Inferior parietal cortex (tissue), 1 donor: ENCODE results near the gene CLHC1.
A peak's percentile ranks its signal among the peaks of the same experiment; 100 is the strongest.
"Not testable (repeated sequence)": the region's sequence is repeated elsewhere in the genome, so short reads cannot be mapped to it uniquely, and the experiment has no call there.

Experiments
- DNase-seq: peaks from one replicate; pipeline ENCODE4 v3.0.0-alpha.2; 2016; ENCODE audit errors: extremely low spot score

CLHC1 gene

GRCh38 chr2:55232863-55233657 lies 967 bp upstream of the CLHC1 start:
- no peak for DNase-seq

GRCh38 chr2:55231546-55232083 lies 478 bp downstream of the CLHC1 start:
- DNase-seq: peak; percentile 51

- DNase-seq: no peak
Measured at GRCh38 chr2:55230551-55230950, 1.5 kb downstream of the CLHC1 start.

- DNase-seq: no peak
Measured at GRCh38 chr2:55229221-55229620, 2.9 kb downstream of the CLHC1 start.

GRCh38 chr2:55228226-55228563 lies 3.9 kb downstream of the CLHC1 start:
- DNase-seq: no peak

DNA sequence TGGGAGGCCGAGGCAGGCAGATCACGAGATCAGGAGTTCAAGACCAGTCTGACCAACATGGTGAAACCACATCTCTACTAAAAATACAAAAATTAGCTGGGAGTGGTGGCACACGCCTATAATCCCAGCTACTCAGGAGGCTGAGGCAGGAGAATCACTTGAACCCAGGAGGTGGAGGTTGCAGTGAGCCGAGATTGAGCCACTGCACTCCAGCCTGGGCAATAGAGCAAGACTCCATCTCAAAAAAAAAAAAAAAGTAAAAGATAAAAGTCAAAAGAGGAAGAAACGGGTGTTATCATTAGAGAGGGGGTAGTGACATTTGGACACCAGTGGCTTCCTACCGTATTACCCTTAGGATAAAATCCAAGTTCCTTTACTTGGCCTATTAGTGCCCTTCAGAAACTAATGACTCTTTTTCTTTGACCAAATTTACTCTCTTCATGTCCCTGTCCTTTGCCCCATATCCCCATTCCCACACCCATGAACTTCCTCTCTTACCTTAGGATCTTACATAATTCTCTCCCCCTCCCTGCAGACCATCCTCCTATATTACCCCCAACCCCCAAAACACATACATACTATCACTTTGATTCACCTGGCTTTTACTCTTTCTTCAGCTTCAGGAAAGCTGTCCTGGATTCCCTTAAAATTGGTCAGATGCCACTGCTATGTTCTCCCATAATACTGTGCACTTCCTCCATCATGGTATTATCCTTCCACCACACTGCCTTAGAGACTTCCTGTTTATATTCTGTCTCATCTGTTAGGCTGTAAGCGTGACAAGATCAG lies 4.5 kb downstream of the CLHC1 start:
- DNase-seq: not testable (repeated sequence)

- DNase-seq: no peak
Measured at GRCh38 chr2:55225481-55226020, 6.5 kb downstream of the CLHC1 start.

DNA sequence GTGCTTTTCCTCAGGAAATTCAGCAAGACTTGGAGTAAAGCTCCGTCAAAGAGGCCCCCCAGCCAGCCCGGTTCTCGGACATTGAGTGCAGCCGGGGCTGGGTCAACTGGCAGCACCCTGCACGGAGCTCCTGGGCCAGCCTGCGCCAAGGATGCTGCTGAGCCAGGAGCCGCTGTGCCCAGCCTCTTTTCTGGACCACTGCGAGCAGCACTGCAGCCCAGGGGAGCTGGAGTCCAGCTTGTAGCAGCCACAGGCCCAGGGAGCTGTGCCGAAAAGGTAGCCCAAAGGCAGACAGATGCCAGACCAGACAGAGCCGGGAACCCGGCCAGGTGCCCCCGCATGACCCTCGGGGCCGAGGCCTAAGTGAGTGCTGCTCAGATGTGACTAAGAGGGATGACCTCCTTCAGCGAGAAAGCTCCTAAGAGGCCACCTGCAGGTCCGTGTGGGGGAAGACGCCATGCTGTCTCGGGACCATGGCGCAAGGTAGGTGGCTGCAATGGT lies 7.3 kb downstream of the CLHC1 start:
- DNase-seq: no peak

DNA sequence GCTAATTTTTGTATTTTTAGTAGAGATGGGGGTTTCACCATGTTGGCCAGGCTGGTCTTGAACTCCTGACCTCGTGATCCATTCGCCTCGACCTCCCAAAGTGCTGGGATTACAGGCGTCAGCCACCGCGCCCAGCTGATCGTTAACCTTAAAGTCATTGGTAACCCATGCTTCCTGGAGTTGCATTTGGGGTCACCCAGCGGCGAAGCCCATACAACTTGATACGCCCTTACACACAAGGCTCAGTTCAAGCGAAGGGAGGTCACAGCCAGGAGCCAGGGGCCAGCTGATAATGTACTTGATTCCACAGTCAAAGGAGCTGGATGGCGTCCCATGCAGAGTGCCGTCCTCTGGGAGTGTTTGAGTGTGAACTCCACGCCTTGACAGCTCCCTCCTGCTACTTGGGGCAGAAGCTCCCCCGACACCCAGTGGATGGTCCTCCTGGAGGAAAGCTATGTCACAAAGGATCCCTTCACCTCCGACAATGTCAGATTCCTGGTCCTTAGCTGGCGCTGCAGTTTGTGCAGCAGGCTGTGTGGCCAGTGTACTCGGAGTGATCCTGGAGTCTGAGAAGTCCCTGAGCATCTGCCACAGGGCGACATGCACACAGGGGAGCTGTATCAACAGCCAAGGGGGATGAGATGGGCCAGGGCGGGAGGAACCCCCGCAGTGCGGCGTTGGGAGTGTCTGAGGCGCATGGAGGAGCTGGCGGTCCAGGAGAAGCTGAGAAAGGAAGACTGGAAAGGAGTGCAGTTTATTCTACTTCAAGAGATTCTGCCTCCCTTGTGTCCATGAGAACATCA lies 7.9 kb downstream of the CLHC1 start:
- DNase-seq: no peak

DNA sequence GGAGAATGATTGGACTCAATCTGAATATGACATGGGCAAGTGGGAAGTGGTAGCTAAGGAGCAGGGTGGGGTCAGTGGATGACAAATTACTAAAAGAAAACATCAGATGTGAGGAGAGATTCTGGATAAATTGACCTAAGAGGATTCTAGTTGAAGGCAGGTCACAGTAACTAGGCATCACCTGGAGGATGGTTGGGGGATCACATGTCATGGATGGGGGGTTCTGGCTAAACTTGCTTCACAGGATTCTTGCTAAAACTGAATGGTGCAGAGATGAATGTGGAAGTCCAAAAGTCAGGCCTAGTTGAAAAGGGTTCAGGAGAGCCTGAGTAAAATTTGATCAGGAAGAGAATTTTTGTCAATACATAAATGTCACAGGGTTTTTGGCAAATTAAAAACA lies 18.3 kb downstream of the CLHC1 start:
- DNase-seq: no peak

GRCh38 chr2:55204950-55205349 lies 27.1 kb downstream of the CLHC1 start:
- no peak for DNase-seq

DNA sequence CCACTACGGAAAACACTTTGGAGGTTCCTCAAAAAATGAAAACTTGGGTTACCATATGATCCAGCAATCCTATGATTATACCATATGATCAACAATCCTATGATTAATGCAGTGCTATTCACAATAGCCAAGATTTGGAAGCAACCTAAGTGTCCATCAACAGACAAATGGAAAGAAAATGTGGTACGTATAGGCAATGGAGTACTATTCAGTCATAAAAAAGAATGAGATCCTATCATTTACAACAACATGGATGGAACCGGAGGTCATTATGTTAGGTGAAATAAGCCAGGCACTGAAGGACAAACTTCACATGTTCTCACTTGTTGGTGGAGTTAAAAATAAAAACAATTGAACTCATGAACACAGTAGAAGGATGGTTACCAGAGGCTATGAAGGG lies 27.6 kb downstream of the CLHC1 start:
- no peak for DNase-seq

DNA sequence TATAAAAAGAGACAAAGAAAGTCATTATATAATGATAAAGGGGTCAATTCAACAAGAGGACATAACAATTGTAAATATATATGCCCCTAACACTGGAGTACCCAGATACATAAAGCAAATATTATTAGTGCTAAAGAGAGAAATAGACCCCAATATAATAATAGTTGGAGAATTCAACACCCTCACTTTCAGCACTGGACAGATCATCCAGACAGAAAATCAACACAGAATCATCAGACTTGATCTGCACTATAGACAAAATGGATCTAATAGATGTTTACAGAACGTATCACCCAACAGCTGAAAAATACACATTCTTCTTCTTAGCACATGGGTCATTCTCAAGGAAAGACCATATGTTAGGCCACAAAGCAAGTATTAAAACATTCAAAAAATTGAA lies 31.7 kb downstream of the CLHC1 start:
- DNase-seq: no peak

DNA sequence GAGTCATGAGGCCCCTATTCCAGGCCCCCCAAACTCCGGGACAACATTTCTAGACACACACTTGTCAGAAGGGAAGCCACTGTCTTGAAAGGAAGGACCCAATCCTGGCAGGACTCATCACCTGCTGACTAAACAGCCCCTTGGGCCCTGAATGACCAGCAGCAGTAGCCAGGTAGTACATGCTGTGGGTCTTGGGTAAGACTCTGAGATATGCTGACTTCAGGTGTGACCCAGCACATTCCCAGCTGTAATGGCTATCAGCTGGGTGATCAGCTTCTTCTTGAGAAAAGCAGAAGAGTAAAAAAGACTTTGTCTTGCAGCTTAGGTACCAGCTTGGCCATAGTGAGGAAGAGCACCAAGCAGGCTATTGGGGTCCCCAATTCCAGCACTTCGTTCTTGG lies 35.6 kb downstream of the CLHC1 start:
- DNase-seq: no peak

DNA sequence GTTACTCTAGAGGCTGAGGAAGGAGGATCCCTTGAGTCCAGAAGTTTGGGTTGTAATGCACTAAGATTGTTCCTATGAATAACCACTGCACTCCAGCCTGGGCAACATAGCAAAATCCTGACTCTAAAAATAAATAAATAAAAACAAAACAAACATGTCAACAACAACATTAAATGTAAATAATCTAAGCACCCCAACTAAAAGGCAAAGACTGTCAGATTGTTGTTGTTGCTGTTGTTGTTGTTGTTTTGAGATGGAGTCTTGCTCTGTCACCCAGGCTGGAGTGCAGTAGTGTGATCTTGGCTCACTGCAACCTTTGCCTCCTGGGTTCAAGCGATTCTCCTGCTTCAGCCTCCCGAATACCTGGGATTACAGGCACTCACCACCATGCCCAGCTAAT lies 40.2 kb downstream of the CLHC1 start:
- not testable (repeated sequence) for DNase-seq

GRCh38 chr2:55186837-55187236 lies 45.3 kb downstream of the CLHC1 start:
- DNase-seq: not testable (repeated sequence)

DNA sequence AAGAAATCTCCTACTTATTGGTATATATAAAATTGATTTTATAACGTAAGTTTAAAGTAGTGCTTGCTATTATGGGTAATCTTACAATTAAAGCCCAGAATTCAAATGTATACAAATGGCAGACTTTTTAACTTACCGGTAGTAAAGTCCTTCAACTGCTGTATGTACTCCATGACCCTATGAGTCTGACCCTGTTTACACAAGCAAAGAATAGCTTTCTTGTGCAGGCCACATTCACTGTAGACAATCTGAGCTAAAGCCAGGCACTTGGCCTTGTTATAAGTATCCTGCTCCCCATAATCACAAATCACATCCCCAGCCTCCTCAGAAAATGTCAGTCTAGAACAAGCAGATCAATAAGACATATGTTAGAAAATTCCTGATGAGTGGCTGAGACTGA lies 51.7 kb downstream of the CLHC1 start:
- no peak for DNase-seq

DNA sequence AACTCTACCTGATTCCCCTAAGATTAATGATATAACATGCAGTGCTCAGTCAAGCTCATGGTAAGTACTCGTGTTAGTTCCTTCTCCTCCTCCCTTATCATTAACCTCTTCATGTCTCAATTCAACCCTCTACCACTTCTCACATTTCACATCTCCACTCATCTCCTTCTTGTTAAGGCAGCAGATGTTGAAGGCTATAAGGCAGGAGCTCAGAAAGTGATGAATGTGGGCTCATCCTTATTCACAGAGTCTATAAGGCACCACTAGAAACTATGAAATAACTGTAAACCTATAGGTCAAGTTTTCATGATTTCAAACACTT lies 56.0 kb downstream of the CLHC1 start:
- DNase-seq: peak; percentile 11

GRCh38 chr2:55175254-55176093 lies 56.6 kb downstream of the CLHC1 start:
- DNase-seq: peak; percentile 71

GRCh38 chr2:55173438-55174054 lies 58.5 kb downstream of the CLHC1 start:
- DNase-seq: no peak
